Duodenal mucosa (tissue), 2 donors: ENCODE data around the gene ADD1.

Source experiments
- H3K27ac ChIP-seq: one replicate; pipeline ENCODE4 v1.7.0; 2013; ENCODE audit warnings: low read depth, low read length
- H3K27me3 ChIP-seq, 2 donors: one replicate each; pipeline ENCODE4 v1.7.0; 2013; ENCODE audit warnings: low read length in 2 of 2, control low read depth in 1 of 2; ENCODE audit not compliant: insufficient read depth in 2 of 2, control insufficient read depth in 1 of 2
- H3K36me3 ChIP-seq, 2 donors: one replicate each; pipeline ENCODE4 v1.7.0; 2013; ENCODE audit warnings: low read length in 2 of 2, control low read depth in 1 of 2; ENCODE audit not compliant: insufficient read depth in 2 of 2, control insufficient read depth in 1 of 2
- H3K4me1 ChIP-seq, 2 donors: one replicate each; pipeline ENCODE4 v1.7.0; 2013; ENCODE audit warnings: low read length in 2 of 2, control low read depth in 1 of 2; ENCODE audit not compliant: insufficient read depth in 2 of 2, control insufficient read depth in 1 of 2
- H3K4me3 ChIP-seq, 2 donors: one replicate each; pipeline ENCODE4 v1.7.0; 2013; ENCODE audit warnings: low read length in 2 of 2, low read depth in 1 of 2
- H3K9ac ChIP-seq, 2 donors: one replicate each; pipeline ENCODE4 v1.7.0; 2013; ENCODE audit warnings: low read length in 2 of 2, low read depth in 1 of 2
- H3K9me3 ChIP-seq, 2 donors: one replicate each; pipeline ENCODE4 v1.7.0; 2013; ENCODE audit warnings: low read length in 2 of 2, control low read depth in 1 of 2; ENCODE audit not compliant: control insufficient read depth in 1 of 2

ADD1 gene

GRCh38 chr4:2829933-2830451, 13.7 kb upstream of the ADD1 start:
- Histone ChIP-seq H3K27me3 (no peaks in the 10 kb centered on the region), H3K27ac (no peak overlapping the region), H3K9me3 (no peaks in the 10 kb centered on the region), H3K36me3 (peaks cover 34 to 90% of the 10 kb centered on the region in 2 donors), H3K4me3 (no peak overlapping the region), H3K9ac (no peak overlapping the region), H3K4me1 (peaks cover 4 to 6% of the 10 kb centered on the region in 2 donors)

GRCh38 chr4:2830632-2831610, 12.7 kb upstream of the ADD1 start:
- peaks cover 5 to 14% of the 10 kb centered on the region in 2 donors for H3K4me1 ChIP-seq

GRCh38 chr4:2831611-2832308, 11.9 kb upstream of the ADD1 start:
- Histone ChIP-seq H3K9me3 (no peaks in the 10 kb centered on the region), H3K27ac (no peak overlapping the region), H3K36me3 (peaks cover 29 to 72% of the 10 kb centered on the region in 2 donors), H3K4me1 (peaks cover 12 to 21% of the 10 kb centered on the region in 2 donors), H3K27me3 (no peaks in the 10 kb centered on the region), H3K4me3 (no peak overlapping the region), H3K9ac (no peak overlapping the region)

More at GRCh38 chr4:2830632-2831610, 12.7 kb upstream of the ADD1 start:
- H3K4me3 ChIP-seq = no peak overlapping the region
- peaks cover 29 to 80% of the 10 kb centered on the region in 2 donors for H3K36me3 ChIP-seq
- H3K27ac ChIP-seq = no peak overlapping the region
- H3K27me3 ChIP-seq = no peaks in the 10 kb centered on the region
- H3K9me3 ChIP-seq = no peaks in the 10 kb centered on the region
- no peak overlapping the region for H3K9ac ChIP-seq

GRCh38 chr4:2832309-2832980, 11.2 kb upstream of the ADD1 start:
- H3K36me3 ChIP-seq = peaks cover 25 to 66% of the 10 kb centered on the region in 2 donors
- H3K27me3 ChIP-seq = no peaks in the 10 kb centered on the region
- no peak overlapping the region for H3K27ac ChIP-seq
- H3K4me1 ChIP-seq = peaks cover 17 to 26% of the 10 kb centered on the region in 2 donors
- no peak overlapping the region for H3K4me3 ChIP-seq
- no peaks in the 10 kb centered on the region for H3K9me3 ChIP-seq
- H3K9ac ChIP-seq = no peak overlapping the region

- Histone ChIP-seq H3K9me3 (no peaks in the 10 kb centered on the region), H3K4me3 (no peak overlapping the region), H3K27ac (no peak overlapping the region), H3K9ac (no peak overlapping the region), H3K36me3 (peaks cover 25 to 60% of the 10 kb centered on the region in 2 donors), H3K27me3 (no peaks in the 10 kb centered on the region), H3K4me1 (peaks cover 22 to 33% of the 10 kb centered on the region in 2 donors)
Measured at GRCh38 chr4:2832981-2833670, 10.5 kb upstream of the ADD1 start.

GRCh38 chr4:2833671-2834000, 10.0 kb upstream of the ADD1 start:
- H3K4me1 ChIP-seq = peaks cover 22 to 33% of the 10 kb centered on the region in 2 donors
- no peak overlapping the region for H3K27ac ChIP-seq
- no peaks in the 10 kb centered on the region for H3K9me3 ChIP-seq
- H3K4me3 ChIP-seq = no peak overlapping the region
- H3K27me3 ChIP-seq = no peaks in the 10 kb centered on the region
- H3K36me3 ChIP-seq = peaks cover 25 to 55% of the 10 kb centered on the region in 2 donors
- no peak overlapping the region for H3K9ac ChIP-seq

GRCh38 chr4:2834001-2834921, 9.4 kb upstream of the ADD1 start:
- H3K9me3 ChIP-seq = no peaks in the 10 kb centered on the region
- no peak overlapping the region for H3K27ac ChIP-seq
- H3K4me1 ChIP-seq = peaks cover 22 to 33% of the 10 kb centered on the region in 2 donors
- H3K9ac ChIP-seq = no peak overlapping the region
- no peaks in the 10 kb centered on the region for H3K27me3 ChIP-seq
- no peak overlapping the region for H3K4me3 ChIP-seq
- H3K36me3 ChIP-seq = peaks cover 25 to 52% of the 10 kb centered on the region in 2 donors

- peaks cover 19 to 36% of the 10 kb centered on the region in 2 donors for H3K36me3 ChIP-seq
- peak overlapping the region; percentile 41 for H3K27ac ChIP-seq
- H3K9me3 ChIP-seq = no peaks in the 10 kb centered on the region
- no peaks in the 10 kb centered on the region for H3K27me3 ChIP-seq
- peaks cover 22 to 33% of the 10 kb centered on the region in 2 donors for H3K4me1 ChIP-seq
- H3K4me3 ChIP-seq = no peak overlapping the region
- H3K9ac ChIP-seq = no peak overlapping the region
Measured at GRCh38 chr4:2835978-2836377, 7.7 kb upstream of the ADD1 start.
